ENCODE data around the gene NHSL1. TPM values are rescaled to one million over a fixed set of nuclear protein-coding genes. Genes with fewer than 3 reads are reported as not detected.

The NHSL1 gene
- total RNA-seq, 2 experiments from 2014 or later = 0.06 to 0.08 TPM

- peaks cover 30% of the 10 kb centered on the region for H3K36me3 ChIP-seq (ENCODE audit: insufficient read depth, low read length)
- peak; percentile 48 for TF ChIP-seq CTCF (IDR thresholded peaks at IDR 0.05)
- peaks cover 28% of the 10 kb centered on the region for H3K36me3 Mint-ChIP-seq (ENCODE audit: low read depth)
- ChIA-PET POLR2A (interaction anchor here (0.9 to 4.6 kb wide), 7 partner anchors 10 to 971 kb away, joined by 3 to 28 read pairs (median 6); partner anchors contain the start of genes CCDC28A and CITED2), CTCF (interaction anchor here (0.7 to 1.3 kb wide), 3 partner anchors 9 to 705 kb away, joined by 3 to 4 read pairs (median 3); no protein-coding TSS in a partner anchor)
- H3K9me3 ChIP-seq (ENCODE audit: control insufficient read depth in 1 of 2, insufficient read depth in 1 of 2, low read length in 2 of 2) = no peaks in the 10 kb centered on the region
- H3K27me3 ChIP-seq (ENCODE audit: control insufficient read depth in 1 of 2, insufficient read depth in 2 of 2, low read length in 2 of 2) = no peaks in the 10 kb centered on the region
- peaks cover 21% of the 10 kb centered on the region for H3K4me1 Mint-ChIP-seq (ENCODE audit: low read depth)
- peak; percentile 77 to 97 (median 94) for DNase-seq
- H3K9me3 Mint-ChIP-seq = no peaks in the 10 kb centered on the region
- H3K27me3 Mint-ChIP-seq = no peaks in the 10 kb centered on the region
- H3K4me3 ChIP-seq (ENCODE audit: low read length) = peak within 1 kb of the TSS; percentile 91
- peak; percentile 93 for ATAC-seq (ENCODE audit: poor library complexity)
- H3K27ac ChIP-seq (ENCODE audit: low read depth in 1 of 2, low read length in 2 of 2) = peak within 1 kb of the TSS; percentile 61 to 75
- H3K4me1 ChIP-seq (ENCODE audit: insufficient read depth, low read length) = peaks cover 27% of the 10 kb centered on the region
- H3K27ac Mint-ChIP-seq = peak within 1 kb of the TSS; percentile 86
- intact Hi-C loops (cut with DNase I, micrococcal nuclease) = loop anchor here (2.0 to 10.0 kb wide), 7 partner anchors 53 to 1179 kb away; partner anchors contain the start of genes CCDC28A (in 1 of the 2) and CITED2 (in 1 of the 2)
- peak within 1 kb of the TSS; percentile 87 for H3K4me3 Mint-ChIP-seq
Measured at GRCh38 chr6:138403801-138404665, 95.3 kb downstream of the NHSL1 start, which contains the start of gene HEBP2. HEBP2 (plus strand) TSS chr6:138404223; CDS start chr6:138404496, 273 bp downstream.

GRCh38 chr6:138403324-138403800 lies 95.9 kb downstream of the NHSL1 start:
- H3K9me3 Mint-ChIP-seq = no peaks in the 10 kb centered on the region
- H3K27me3 ChIP-seq (ENCODE audit: control insufficient read depth in 1 of 2, insufficient read depth in 2 of 2, low read length in 2 of 2) = no peaks in the 10 kb centered on the region
- no peaks in the 10 kb centered on the region for H3K9me3 ChIP-seq (ENCODE audit: control insufficient read depth in 1 of 2, insufficient read depth in 1 of 2, low read length in 2 of 2)
- H3K4me1 Mint-ChIP-seq (ENCODE audit: low read depth) = peaks cover 21% of the 10 kb centered on the region
- H3K4me1 ChIP-seq (ENCODE audit: insufficient read depth, low read length) = peaks cover 27% of the 10 kb centered on the region
- no peaks in the 10 kb centered on the region for H3K27me3 Mint-ChIP-seq
- intact Hi-C loops (cut with DNase I, micrococcal nuclease) = loop anchor here (5.0 to 10.0 kb wide), 6 partner anchors 289 to 1179 kb away; partner anchors contain the start of genes CCDC28A (in 1 of the 2) and CITED2 (in 1 of the 2)
- ChIA-PET CTCF (interaction anchor here (0.6 to 1.3 kb wide), 2 partner anchors 9 to 1611 kb away, joined by 3 to 4 read pairs; partner anchors contain the start of gene MAP3K5), POLR2A (interaction anchor here (1.5 to 4.6 kb wide), 3 partner anchors 52 to 972 kb away, joined by 8 to 28 read pairs (median 14); partner anchors contain the start of genes CCDC28A and CITED2)
- peak overlapping the region; percentile 91 for H3K4me3 ChIP-seq (ENCODE audit: low read length)
- H3K36me3 ChIP-seq (ENCODE audit: insufficient read depth, low read length) = peaks cover 25% of the 10 kb centered on the region
- H3K4me3 Mint-ChIP-seq = peak overlapping the region; percentile 83
- TF ChIP-seq CTCF (IDR thresholded peaks at IDR 0.05) = no peak
- DNase-seq (peak; percentile 7 to 64 (median 18)), ATAC-seq (ENCODE audit: poor library complexity) (peak; percentile 13)
- peaks cover 22% of the 10 kb centered on the region for H3K36me3 Mint-ChIP-seq (ENCODE audit: low read depth)
- peak overlapping the region; percentile 61 to 75 for H3K27ac ChIP-seq (ENCODE audit: low read depth in 1 of 2, low read length in 2 of 2)
- H3K27ac Mint-ChIP-seq = peak overlapping the region; percentile 43

GRCh38 chr6:138402838-138403187 lies 96.5 kb downstream of the NHSL1 start:
- peak overlapping the region; percentile 91 for H3K4me3 ChIP-seq (ENCODE audit: low read length)
- H3K4me3 Mint-ChIP-seq = peak overlapping the region; percentile 69
- H3K4me1 Mint-ChIP-seq (ENCODE audit: low read depth) = peaks cover 21% of the 10 kb centered on the region
- no peak overlapping the region for H3K27ac ChIP-seq (ENCODE audit: low read depth in 1 of 2, low read length in 2 of 2)
- peaks cover 16% of the 10 kb centered on the region for H3K36me3 Mint-ChIP-seq (ENCODE audit: low read depth)
- intact Hi-C loops (cut with DNase I, micrococcal nuclease) = loop anchor here (5.0 to 10.0 kb wide), 6 partner anchors 288 to 1178 kb away; partner anchors contain the start of genes CCDC28A (in 1 of the 2) and CITED2 (in 1 of the 2)
- CTCF ChIA-PET = interaction anchor here (0.6 to 1.3 kb wide), 2 partner anchors 8 to 1610 kb away, joined by 3 to 4 read pairs; partner anchors contain the start of gene MAP3K5
- peaks cover 26% of the 10 kb centered on the region for H3K4me1 ChIP-seq (ENCODE audit: insufficient read depth, low read length)
- no peaks in the 10 kb centered on the region for H3K27me3 ChIP-seq (ENCODE audit: control insufficient read depth in 1 of 2, insufficient read depth in 2 of 2, low read length in 2 of 2)
- no peak overlapping the region for H3K27ac Mint-ChIP-seq
- DNase-seq (no peak), ATAC-seq (ENCODE audit: poor library complexity) (no peak)
- POLR2A ChIA-PET = interaction anchor here (2.6 to 4.6 kb wide), 2 partner anchors 53 to 972 kb away, joined by 14 to 28 read pairs; partner anchors contain the start of gene CITED2
- no peaks in the 10 kb centered on the region for H3K9me3 Mint-ChIP-seq
- no peaks in the 10 kb centered on the region for H3K27me3 Mint-ChIP-seq
- no peak for TF ChIP-seq CTCF (IDR thresholded peaks at IDR 0.05)
- H3K9me3 ChIP-seq (ENCODE audit: control insufficient read depth in 1 of 2, insufficient read depth in 1 of 2, low read length in 2 of 2) = no peaks in the 10 kb centered on the region
- peaks cover 20% of the 10 kb centered on the region for H3K36me3 ChIP-seq (ENCODE audit: insufficient read depth, low read length)
